CD14-positive monocyte (primary cell): ENCODE measurements around the gene CMTM3. TPM values are rescaled to one million over a fixed set of nuclear protein-coding genes. Genes with fewer than 3 reads are reported as not detected.

Experiments used
- DNase-seq, 3 donors: peaks; one replicate each; pipeline ENCODE4 v3.0.0-alpha.2; 2011 to 2022
- H2AFZ ChIP-seq: 2 replicates; pipeline ENCODE4 v1.6.0; 2012; ENCODE audit warnings: mild to moderate bottlenecking, low read depth, low read length, inconsistent platforms; ENCODE audit not compliant: insufficient read depth, poor library complexity, severe bottlenecking
- H3K27ac ChIP-seq, 2 donors: 1 replicate in 1 of 2; 2 replicates in 1 of 2; pipeline ENCODE4 v1.5.1; 2012 to 2013; ENCODE audit warnings: low read length in 2 of 2, control low read depth in 1 of 2, inconsistent platforms in 1 of 2, low read depth in 1 of 2, mild to moderate bottlenecking in 1 of 2
- H3K27me3 ChIP-seq, 2 donors: one replicate each; pipeline versions ENCODE4 v1.6.0 to v1.6.1; 2011 to 2013; ENCODE audit warnings: low read length in 2 of 2; ENCODE audit not compliant: control insufficient read depth in 2 of 2, insufficient read depth in 2 of 2
- H3K36me3 ChIP-seq, 2 donors: replicated peaks in 1 of 2; 1 replicate in 1 of 2; 2 replicates in 1 of 2; pipeline versions ENCODE4 v1.5.1 to v1.6.1; 2012 to 2013; ENCODE audit warnings: low read length in 2 of 2, control low read depth in 1 of 2, inconsistent platforms in 1 of 2, mild to moderate bottlenecking in 1 of 2; ENCODE audit not compliant: insufficient read depth in 2 of 2, control insufficient read depth in 1 of 2
- H3K4me1 ChIP-seq, 2 donors: 1 replicate in 1 of 2; 2 replicates in 1 of 2; pipeline versions ENCODE4 v1.5.1 to v1.6.1; 2012 to 2013; ENCODE audit warnings: low read length in 2 of 2, control low read depth in 1 of 2, inconsistent platforms in 1 of 2, mild to moderate bottlenecking in 1 of 2, moderate library complexity in 1 of 2; ENCODE audit not compliant: insufficient read depth in 2 of 2, control insufficient read depth in 1 of 2
- H3K4me2 ChIP-seq: replicated peaks from 2 replicates; pipeline ENCODE3; 2012; ENCODE audit warnings: low read length, moderate library complexity, mild to moderate bottlenecking; ENCODE audit not compliant: poor library complexity, severe bottlenecking; ENCODE audit errors: extremely low read depth
- H3K4me3 ChIP-seq, 3 experiments: fragments of 200-600 bp in 1 of 3; sonication (generic) in 1 of 3; replicated peaks in 1 of 3; 1 replicate in 2 of 3; 2 replicates in 1 of 3; pipeline ENCODE4 v1.5.1; 2011 to 2013; ENCODE audit warnings: low read length in 3 of 3, mild to moderate bottlenecking in 3 of 3, control low read depth in 2 of 3, low read depth in 2 of 3, inconsistent platforms in 1 of 3, moderate library complexity in 1 of 3
- H3K79me2 ChIP-seq: 2 replicates; pipeline ENCODE4 v1.6.0; 2012; ENCODE audit warnings: mild to moderate bottlenecking, control low read depth, inconsistent platforms, low read length, moderate library complexity; ENCODE audit not compliant: insufficient read depth
- H3K9ac ChIP-seq: 2 replicates; pipeline ENCODE4 v1.6.0; 2017; ENCODE audit warnings: low read length, mild to moderate bottlenecking; ENCODE audit not compliant: insufficient read depth, poor library complexity, severe bottlenecking
- H3K9me3 ChIP-seq, 2 donors: replicated peaks in 1 of 2; 1 replicate in 1 of 2; 2 replicates in 1 of 2; pipeline versions ENCODE4 v1.5.1 to v1.6.1; 2012 to 2013; ENCODE audit warnings: low read length in 2 of 2, control low read depth in 1 of 2; ENCODE audit not compliant: control insufficient read depth in 1 of 2, insufficient read depth in 1 of 2
- H4K20me1 ChIP-seq: 2 replicates; pipeline ENCODE4 v1.6.0; 2012; ENCODE audit warnings: mild to moderate bottlenecking, low read length, control low read depth, moderate library complexity; ENCODE audit not compliant: insufficient read depth
- H3K27ac Mint-ChIP-seq, 7 donors: one replicate each; pipeline ENCODE4 v1.8.0; 2020; ENCODE audit warnings: mild to moderate bottlenecking in 7 of 7, mixed read lengths in 7 of 7, moderate library complexity in 6 of 7, inconsistent platforms in 2 of 7
- H3K27me3 Mint-ChIP-seq, 3 donors: one replicate each; pipeline ENCODE4 v1.8.0; 2021 to 2022; ENCODE audit warnings: low read depth in 3 of 3, mild to moderate bottlenecking in 3 of 3, mixed read lengths in 3 of 3, moderate library complexity in 3 of 3, inconsistent platforms in 1 of 3
- H3K36me3 Mint-ChIP-seq, 2 donors: one replicate each; pipeline ENCODE4 v1.8.0; 2020; ENCODE audit warnings: mixed read lengths in 2 of 2, inconsistent platforms in 1 of 2, mild to moderate bottlenecking in 1 of 2
- H3K4me1 Mint-ChIP-seq: one replicate; pipeline ENCODE4 v1.8.0; 2020; ENCODE audit warnings: mild to moderate bottlenecking, mixed read lengths
- H3K4me3 Mint-ChIP-seq, 2 donors: one replicate each; pipeline ENCODE4 v1.8.0; 2020; ENCODE audit warnings: mild to moderate bottlenecking in 2 of 2, mixed read lengths in 2 of 2, moderate library complexity in 1 of 2
- H3K9me3 Mint-ChIP-seq, 7 donors: one replicate each; pipeline ENCODE4 v1.8.0; 2020 to 2022; ENCODE audit warnings: mixed read lengths in 7 of 7, mild to moderate bottlenecking in 6 of 7, moderate library complexity in 6 of 7, inconsistent platforms in 2 of 7
- CTCF ChIP-seq: fragments of 200-600 bp; IDR thresholded peaks from one replicate; pipeline ENCODE4 v1.8.0; 2022; ENCODE audit warnings: antibody characterized with exemption, mild to moderate bottlenecking
- WGBS: methylation state at CpG from one replicate; pipeline ENCODE4 v1.1.5; 2013; ENCODE audit warnings: missing lambda C conversion rate; ENCODE audit not compliant: insufficient coverage; 5-methylcytosine and 5-hydroxymethylcytosine counted together
- intact Hi-C, 2 donors: fragments of 100-400 bp; cut with micrococcal nuclease; formaldehyde crosslinking; loops; one replicate each; pipeline versions ENCODE4 v1.15.0 to v1.15.1; 2023
- polyA plus RNA-seq, 3 donors: library from polyadenylated mRNA; depleted of rRNA in 1 of 3; unstranded in 2 of 3; stranded (reverse) in 1 of 3; fragments of 300-500 nt in 2 of 3; fragments of >200 nt in 1 of 3; fragmentation: Illumina TruSeq in 2 of 3; gene quantifications; 1 replicate in 2 of 3; 2 replicates in 1 of 3; pipeline ENCODE4 v1.2.3, GENCODE V29; 2012 to 2021

Gene CMTM3
- polyA plus RNA-seq, 3 donors: 125 to 131 (median 126) TPM

GRCh38 chr16:66658143-66658859 is 53.8 kb downstream of the CMTM3 start:
- peak overlapping the region in 6 of 7 donors; percentile 55 to 84 (median 82) for H3K27ac Mint-ChIP-seq
- peaks cover 0 to 2% (median 0%) of the 10 kb centered on the region in 7 donors for H3K9me3 Mint-ChIP-seq
- Histone ChIP-seq H3K4me1 (peaks cover 57 to 64% of the 10 kb centered on the region in 2 donors), H3K4me3 (no peak overlapping the region), H3K27ac (peak overlapping the region in 1 of 2 donors; percentile 58), H3K79me2 (peaks cover 87% of the 10 kb centered on the region), H3K9ac (no peak overlapping the region), H4K20me1 (no peaks in the 10 kb centered on the region), H3K36me3 (no peaks in the 10 kb centered on the region), H3K27me3 (no peaks in the 10 kb centered on the region), H3K4me2 (no peak overlapping the region), H2AFZ (no peak overlapping the region), H3K9me3 (no peaks in the 10 kb centered on the region)
- no peaks in the 10 kb centered on the region for H3K27me3 Mint-ChIP-seq
- H3K4me3 Mint-ChIP-seq: peak overlapping the region in 1 of 2 donors; percentile 48
- WGBS: 0% methylated on average over 3 of the region's 6 CpGs
- intact Hi-C loops: no loop called here
- H3K4me1 Mint-ChIP-seq: peaks cover 66% of the 10 kb centered on the region
- no peak for TF ChIP-seq CTCF
- H3K36me3 Mint-ChIP-seq: no peaks in the 10 kb centered on the region
- DNase-seq: peak in 1 of 3 donors; percentile 26

- Histone ChIP-seq H3K9ac (no peak overlapping the region), H3K36me3 (no peaks in the 10 kb centered on the region), H2AFZ (no peak overlapping the region), H3K27me3 (no peaks in the 10 kb centered on the region), H3K27ac (peak overlapping the region in 1 of 2 donors; percentile 58), H4K20me1 (no peaks in the 10 kb centered on the region), H3K4me3 (no peak overlapping the region), H3K9me3 (no peaks in the 10 kb centered on the region), H3K79me2 (peaks cover 84% of the 10 kb centered on the region), H3K4me2 (no peak overlapping the region), H3K4me1 (peaks cover 51 to 59% of the 10 kb centered on the region in 2 donors)
- H3K27ac Mint-ChIP-seq: peak overlapping the region in 3 of 7 donors; percentile 82 to 84 (median 84)
- H3K27me3 Mint-ChIP-seq: no peaks in the 10 kb centered on the region
- H3K4me1 Mint-ChIP-seq: peaks cover 61% of the 10 kb centered on the region
- DNase-seq: no peak
- no peak overlapping the region for H3K4me3 Mint-ChIP-seq
- WGBS: 79% methylated on average over 2 of the region's 5 CpGs
- intact Hi-C loops: no loop called here
- TF ChIP-seq CTCF: no peak
- peaks cover 0 to 2% (median 0%) of the 10 kb centered on the region in 7 donors for H3K9me3 Mint-ChIP-seq
- H3K36me3 Mint-ChIP-seq: no peaks in the 10 kb centered on the region
These were observed 54.3 kb downstream of the CMTM3 start for GRCh38 chr16:66658860-66659190.
